ENCODE data around the gene CARS2.

DNA sequence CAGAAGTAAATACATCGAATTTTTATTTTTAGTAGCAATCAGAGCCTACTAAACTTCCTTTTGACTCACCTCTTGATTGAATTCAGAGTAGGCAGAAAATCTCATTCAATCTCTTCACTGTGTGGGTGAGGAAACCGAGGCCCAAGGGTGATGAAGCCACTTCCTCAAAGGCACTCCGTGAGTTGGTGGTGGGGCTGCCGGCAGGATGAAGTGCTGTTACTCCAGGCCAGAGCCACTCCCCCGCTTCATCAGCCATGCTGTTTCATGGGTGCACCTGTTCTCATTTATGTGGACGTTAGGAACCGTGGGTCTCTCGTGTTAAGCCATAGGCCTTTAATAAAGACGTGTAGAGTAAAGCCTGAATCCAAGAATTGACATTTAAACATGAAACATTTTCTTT, 20.8 kb upstream of the CARS2 start:
- TF ChIP-seq EGR1 (IDR thresholded peaks at IDR 0.05; ENCODE audit: borderline replicate concordance, low read depth, low read length) = no peak
- TF ChIP-seq, protein P1, sequence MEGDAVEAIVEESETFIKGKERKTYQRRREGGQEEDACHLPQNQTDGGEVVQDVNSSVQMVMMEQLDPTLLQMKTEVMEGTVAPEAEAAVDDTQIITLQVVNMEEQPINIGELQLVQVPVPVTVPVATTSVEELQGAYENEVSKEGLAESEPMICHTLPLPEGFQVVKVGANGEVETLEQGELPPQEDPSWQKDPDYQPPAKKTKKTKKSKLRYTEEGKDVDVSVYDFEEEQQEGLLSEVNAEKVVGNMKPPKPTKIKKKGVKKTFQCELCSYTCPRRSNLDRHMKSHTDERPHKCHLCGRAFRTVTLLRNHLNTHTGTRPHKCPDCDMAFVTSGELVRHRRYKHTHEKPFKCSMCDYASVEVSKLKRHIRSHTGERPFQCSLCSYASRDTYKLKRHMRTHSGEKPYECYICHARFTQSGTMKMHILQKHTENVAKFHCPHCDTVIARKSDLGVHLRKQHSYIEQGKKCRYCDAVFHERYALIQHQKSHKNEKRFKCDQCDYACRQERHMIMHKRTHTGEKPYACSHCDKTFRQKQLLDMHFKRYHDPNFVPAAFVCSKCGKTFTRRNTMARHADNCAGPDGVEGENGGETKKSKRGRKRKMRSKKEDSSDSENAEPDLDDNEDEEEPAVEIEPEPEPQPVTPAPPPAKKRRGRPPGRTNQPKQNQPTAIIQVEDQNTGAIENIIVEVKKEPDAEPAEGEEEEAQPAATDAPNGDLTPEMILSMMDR (IDR thresholded peaks at IDR 0.05; ENCODE audit: control extremely low read depth in 1 of 3, insufficient read depth in 1 of 3, low read depth in 1 of 3, low read length in 3 of 3) = no peak
- TF ChIP-seq POLR2A (IDR thresholded peaks at IDR 0.05; ENCODE audit: control extremely low read depth in 1 of 2, low read depth in 2 of 2, low read length in 2 of 2) = no peak
- TF ChIP-seq NANOG (IDR thresholded peaks at IDR 0.05; ENCODE audit: insufficient read depth, low read depth, low read length, poor library complexity, severe bottlenecking) = no peak
- no peak for TF ChIP-seq KDM5A (IDR thresholded peaks at IDR 0.05; ENCODE audit: low read length)
- no peak for TF ChIP-seq YY1 (IDR thresholded peaks at IDR 0.05; ENCODE audit: low read depth, low read length)
- no peak for TF ChIP-seq TEAD4 (IDR thresholded peaks at IDR 0.05; ENCODE audit: low read depth, low read length)
- TF ChIP-seq EZH2 (IDR thresholded peaks at IDR 0.05; ENCODE audit: low read depth, low read length, severe bottlenecking) = no peak
- no peak for TF ChIP-seq SP4 (IDR thresholded peaks at IDR 0.05; ENCODE audit: low read length)

Measured in H1 (cell line).